Body of pancreas (tissue), 4 donors: Measurements from ENCODE around the gene SAMMSON. TPM values are rescaled to one million over a fixed set of nuclear protein-coding genes. Genes with fewer than 3 reads are reported as not detected.

ENCODE experiments used
- ATAC-seq: fragments of 150-250 bp; one replicate; pipeline ENCODE4 v1.9.1; 2016
- DNase-seq, 4 donors: peaks; one replicate each; pipeline ENCODE4 v3.0.0-alpha.2; 2019
- H3K27ac ChIP-seq, 4 donors: fragments of 200-600 bp; sonication (generic); 1 replicate in 3 of 4; 2 replicates in 1 of 4; pipeline versions ENCODE4 v1.5.1 to v1.6.1; 2016 to 2019; ENCODE audit warnings: mild to moderate bottlenecking in 1 of 4, mixed read lengths in 1 of 4, moderate library complexity in 1 of 4
- H3K27me3 ChIP-seq, 2 donors: fragments of 200-600 bp; sonication (generic); one replicate each; pipeline ENCODE4 v1.6.0; 2016; ENCODE audit warnings: mild to moderate bottlenecking in 1 of 2
- H3K36me3 ChIP-seq, 2 donors: fragments of 200-600 bp; sonication (generic); replicated peaks in 1 of 2; 2 replicates each; pipeline ENCODE4 v1.5.1; 2016; ENCODE audit warnings: low read depth in 2 of 2; ENCODE audit not compliant: insufficient read depth in 1 of 2
- H3K4me1 ChIP-seq: fragments of 200-600 bp; sonication (generic); one replicate; pipeline ENCODE4 v1.6.0; 2016
- H3K4me3 ChIP-seq, 2 donors: fragments of 200-600 bp; sonication (generic); 1 replicate in 1 of 2; 2 replicates in 1 of 2; pipeline ENCODE4 v1.5.1; 2016 to 2019
- H3K9me3 ChIP-seq, 3 donors: fragments of 200-600 bp; sonication (generic); 1 replicate in 2 of 3; 2 replicates in 1 of 3; pipeline ENCODE4 v1.5.1; 2016
- POLR2A ChIP-seq, 3 donors: fragments of 450-650 bp; IDR thresholded peaks; one replicate each; pipeline ENCODE4 v1.6.1; 2016; ENCODE audit warnings: antibody characterized with exemption in 3 of 3, mild to moderate bottlenecking in 2 of 3
- WGBS, 2 donors: methylation state at CpG; one replicate each; pipeline ENCODE4 v1.1.5; 2017; 5-methylcytosine and 5-hydroxymethylcytosine counted together
- intact Hi-C: fragments of 100-400 bp; cut with DNase I; formaldehyde crosslinking; loops from one replicate; pipeline ENCODE4 v1.15.1; 2023
- total RNA-seq, 2 donors: library from RNA; depleted of rRNA; stranded (reverse); fragments of >200 nt; gene quantifications; one replicate each; pipeline ENCODE4 v1.1.0, GENCODE V29; 2016
- TF ChIP-seq, protein P1 (sequence below), 7 experiments: fragments of 450-650 bp in 4 of 7; fragments of 200-600 bp in 3 of 7; sonication (generic) in 3 of 7; IDR thresholded peaks; one replicate each; pipeline ENCODE4 v1.5.1; 2016 to 2019; ENCODE audit warnings: antibody characterized with exemption in 7 of 7

SAMMSON gene
- total RNA-seq, 2 donors from 2014 or later: 2.1 TPM; not detected in 1

DNA sequence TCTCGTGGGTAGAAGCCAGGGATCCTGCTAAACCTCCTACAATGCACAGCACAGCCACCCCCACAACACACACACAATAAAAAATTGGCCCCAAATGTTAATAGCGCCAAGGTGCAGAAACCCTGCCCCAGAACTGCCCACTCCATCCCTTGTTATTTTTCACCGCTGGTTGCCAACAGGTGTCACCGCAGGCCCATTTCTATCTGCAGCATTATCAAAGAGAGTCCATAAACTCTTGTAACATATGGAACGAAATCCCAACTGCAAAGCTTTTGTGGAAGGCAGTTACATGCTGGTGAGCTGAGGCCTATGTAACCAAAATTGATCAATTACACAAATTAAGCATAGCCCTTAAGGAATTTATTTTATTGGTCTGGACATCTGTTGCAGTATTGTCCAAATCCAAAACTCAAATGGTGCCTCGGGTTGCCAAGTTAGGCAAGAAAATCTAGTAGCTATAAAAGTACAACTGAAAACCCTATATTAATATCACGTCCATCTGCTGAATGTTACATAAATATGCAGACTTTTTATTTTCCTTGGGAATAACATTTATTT, 66.2 kb downstream of the SAMMSON start:
- TF ChIP-seq, protein P1, sequence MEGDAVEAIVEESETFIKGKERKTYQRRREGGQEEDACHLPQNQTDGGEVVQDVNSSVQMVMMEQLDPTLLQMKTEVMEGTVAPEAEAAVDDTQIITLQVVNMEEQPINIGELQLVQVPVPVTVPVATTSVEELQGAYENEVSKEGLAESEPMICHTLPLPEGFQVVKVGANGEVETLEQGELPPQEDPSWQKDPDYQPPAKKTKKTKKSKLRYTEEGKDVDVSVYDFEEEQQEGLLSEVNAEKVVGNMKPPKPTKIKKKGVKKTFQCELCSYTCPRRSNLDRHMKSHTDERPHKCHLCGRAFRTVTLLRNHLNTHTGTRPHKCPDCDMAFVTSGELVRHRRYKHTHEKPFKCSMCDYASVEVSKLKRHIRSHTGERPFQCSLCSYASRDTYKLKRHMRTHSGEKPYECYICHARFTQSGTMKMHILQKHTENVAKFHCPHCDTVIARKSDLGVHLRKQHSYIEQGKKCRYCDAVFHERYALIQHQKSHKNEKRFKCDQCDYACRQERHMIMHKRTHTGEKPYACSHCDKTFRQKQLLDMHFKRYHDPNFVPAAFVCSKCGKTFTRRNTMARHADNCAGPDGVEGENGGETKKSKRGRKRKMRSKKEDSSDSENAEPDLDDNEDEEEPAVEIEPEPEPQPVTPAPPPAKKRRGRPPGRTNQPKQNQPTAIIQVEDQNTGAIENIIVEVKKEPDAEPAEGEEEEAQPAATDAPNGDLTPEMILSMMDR (IDR thresholded peaks at IDR 0.05): no peak
- no peak for TF ChIP-seq POLR2A (IDR thresholded peaks at IDR 0.05)
- Histone ChIP-seq H3K4me1 (no peaks in the 10 kb centered on the region), H3K27me3 (no peaks in the 10 kb centered on the region), H3K4me3 (no peak overlapping the region), H3K9me3 (no peaks in the 10 kb centered on the region), H3K27ac (no peak overlapping the region), H3K36me3 (no peaks in the 10 kb centered on the region)
- DNase-seq (no peak), ATAC-seq (no peak)
- WGBS, 2 donors: 56 to 63% methylated on average over 7 of the region's 7 CpGs
- intact Hi-C loops: no loop called here

DNA sequence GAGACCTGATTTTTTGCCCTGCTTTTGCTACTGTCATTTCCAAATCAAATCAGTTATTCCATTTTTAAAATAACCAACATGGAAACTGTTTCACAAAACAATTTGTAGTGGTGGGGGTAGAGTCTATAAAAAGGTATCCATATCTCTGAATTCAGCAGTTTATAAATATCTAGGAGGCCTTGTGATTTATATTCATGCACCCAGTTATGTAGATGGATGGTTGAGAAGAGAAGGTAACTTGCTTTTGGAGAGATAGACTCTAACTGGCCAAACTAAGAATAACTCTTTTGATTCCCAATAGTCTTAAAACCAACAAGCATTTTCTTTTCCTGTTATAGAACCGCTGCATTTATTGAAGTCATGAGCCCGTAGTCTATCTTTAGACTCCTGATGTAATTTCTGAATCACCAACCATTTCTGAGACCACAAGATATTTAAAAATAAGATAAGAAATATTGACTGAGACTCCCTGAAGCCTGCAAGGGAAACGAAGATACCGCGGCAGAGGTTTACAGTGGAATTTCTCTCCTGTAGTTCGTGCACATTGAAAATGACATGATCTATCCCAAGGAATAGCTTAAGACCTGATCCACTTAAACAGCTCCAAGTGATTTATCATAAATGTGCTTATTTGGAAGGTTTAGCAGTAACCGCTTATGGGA, 68.5 kb downstream of the SAMMSON start:
- Histone ChIP-seq H3K4me3 (no peak overlapping the region), H3K4me1 (no peaks in the 10 kb centered on the region), H3K9me3 (no peaks in the 10 kb centered on the region), H3K27me3 (peaks cover 0 to 16% of the 10 kb centered on the region in 2 donors), H3K36me3 (no peaks in the 10 kb centered on the region), H3K27ac (no peak overlapping the region)
- DNase-seq (no peak), ATAC-seq (no peak)
- intact Hi-C loops: no loop called here
- TF ChIP-seq POLR2A (IDR thresholded peaks at IDR 0.05): no peak
- TF ChIP-seq, protein P1 (IDR thresholded peaks at IDR 0.05): no peak
- 76 to 83% methylated on average over 7 of the region's 7 CpGs for WGBS, 2 donors

DNA sequence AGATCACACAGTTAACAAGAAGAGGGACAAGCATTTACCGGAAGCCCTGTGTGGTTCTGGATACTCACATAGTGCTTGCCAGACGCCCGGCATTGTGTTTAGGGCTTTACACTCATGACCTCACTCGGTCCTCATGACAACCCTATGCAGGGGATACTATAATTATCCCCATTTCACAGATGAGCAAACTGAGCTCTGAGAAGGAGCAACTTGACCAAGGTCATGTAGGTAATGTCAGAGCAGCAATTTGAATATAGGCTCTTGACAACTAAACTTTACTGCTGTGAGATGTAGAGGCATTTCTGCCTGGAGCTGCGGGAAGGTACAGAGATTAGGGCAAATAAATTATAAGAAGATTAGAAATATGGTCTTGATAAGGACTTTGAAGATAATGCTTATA, 70.0 kb downstream of the SAMMSON start:
- Histone ChIP-seq H3K4me3 (no peak overlapping the region), H3K36me3 (no peaks in the 10 kb centered on the region), H3K27me3 (peaks cover 0 to 16% of the 10 kb centered on the region in 2 donors), H3K4me1 (no peaks in the 10 kb centered on the region), H3K27ac (no peak overlapping the region), H3K9me3 (no peaks in the 10 kb centered on the region)
- 81 to 83% methylated on average over 5 of the region's 5 CpGs for WGBS, 2 donors
- DNase-seq (no peak), ATAC-seq (no peak)
- no peak for TF ChIP-seq POLR2A (IDR thresholded peaks at IDR 0.05)
- intact Hi-C loops: no loop called here

DNA sequence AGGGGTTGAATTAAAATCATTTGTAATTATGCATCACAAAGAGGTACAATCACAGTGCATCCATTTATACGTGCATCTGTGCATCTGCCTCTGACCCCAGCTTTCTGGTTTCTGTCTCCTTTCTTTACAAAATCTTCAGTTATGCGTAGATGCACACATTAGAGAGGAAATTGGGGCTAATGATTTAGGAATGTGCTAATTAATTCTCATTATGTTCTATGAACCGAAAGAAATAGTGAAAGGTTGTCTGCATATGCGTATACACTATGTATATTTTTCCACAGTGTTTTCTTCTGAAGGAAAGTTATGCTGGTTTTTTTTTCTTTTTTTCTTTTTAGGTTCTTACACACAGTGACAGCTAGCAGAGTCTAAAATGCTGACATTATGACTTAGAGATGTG, 71.6 kb downstream of the SAMMSON start:
- no peak for ATAC-seq
- no peak for DNase-seq
- Histone ChIP-seq H3K9me3 (no peaks in the 10 kb centered on the region), H3K4me3 (no peak overlapping the region), H3K27me3 (peaks cover 0 to 16% of the 10 kb centered on the region in 2 donors), H3K4me1 (peaks cover 4% of the 10 kb centered on the region), H3K36me3 (no peaks in the 10 kb centered on the region), H3K27ac (no peak overlapping the region)
- whole genome bisulfite sequencing, 2 donors: 54 to 62% methylated on average over 4 of the region's 4 CpGs
- intact Hi-C loops: no loop called here
- TF ChIP-seq POLR2A (IDR thresholded peaks at IDR 0.05): no peak
- TF ChIP-seq, protein P1 (IDR thresholded peaks at IDR 0.05): no peak

DNA sequence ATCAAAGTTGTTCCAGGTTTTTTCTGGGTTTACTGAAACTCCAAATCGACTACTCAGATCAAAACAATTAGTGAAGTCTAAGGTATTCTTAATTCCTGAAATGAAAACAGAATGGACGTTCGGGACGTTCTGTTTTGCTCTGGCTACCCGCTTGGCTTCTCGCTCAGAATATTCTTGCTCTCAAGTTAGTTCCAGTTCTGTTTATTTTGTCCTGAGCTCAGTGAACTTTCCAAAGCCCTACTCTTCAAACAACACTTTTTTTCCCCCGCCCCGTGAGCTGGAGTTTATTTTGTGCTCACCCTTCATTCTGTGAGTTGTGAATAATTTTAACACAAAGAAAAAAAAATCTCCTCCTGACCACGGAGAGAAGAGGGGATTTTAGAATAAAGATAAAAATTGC, 72.6 kb downstream of the SAMMSON start:
- H3K27me3 ChIP-seq: peaks cover 0 to 16% of the 10 kb centered on the region in 2 donors
- WGBS, 2 donors: 13 to 15% methylated on average over 9 of the region's 9 CpGs
- DNase-seq: no peak
- no peaks in the 10 kb centered on the region for H3K36me3 ChIP-seq
- intact Hi-C loops: no loop called here
- no peaks in the 10 kb centered on the region for H3K9me3 ChIP-seq
- H3K4me1 ChIP-seq: peaks cover 12% of the 10 kb centered on the region
- H3K4me3 ChIP-seq: no peak overlapping the region
- ATAC-seq: no peak
- TF ChIP-seq, protein P1 (IDR thresholded peaks at IDR 0.05): no peak
- TF ChIP-seq POLR2A (IDR thresholded peaks at IDR 0.05): no peak
- H3K27ac ChIP-seq: no peak overlapping the region
